ENCODE measurements around the gene WAC.

Gene WAC

GRCh38 chr10:28668363-28669226 is 135.7 kb downstream of the WAC start:
- no peak for DNase-seq (ENCODE audit: low read depth)

GRCh38 chr10:28669227-28670173 is 136.6 kb downstream of the WAC start:
- no peak for DNase-seq (ENCODE audit: low read depth)
